ENCODE results near the gene NCOA6.

- no peak for TF ChIP-seq POLR2A (IDR thresholded peaks at IDR 0.05; ENCODE audit: low read length)
- TF ChIP-seq GATA1 (IDR thresholded peaks at IDR 0.05; ENCODE audit: low read depth, low read length) = no peak
These were observed 32.6 kb downstream of the NCOA6 start for GRCh38 chr20:34792687-34793363.
